HEK293 (cell line): ENCODE data around the gene SEC23B.
A peak's percentile ranks its signal among the peaks of the same experiment; 100 is the strongest.

ENCODE experiments used
- CTCF ChIA-PET: fragments of 350-600 bp; formaldehyde crosslinking; extraction: SDS; loops from one replicate; lab custom pipeline; 2021; ENCODE audit warnings: antibody characterized with exemption; lab: Yijun Ruan, JAX
- POLR2A ChIA-PET: fragments of 300-600 bp; formaldehyde crosslinking; extraction: SDS; loops from one replicate; lab custom pipeline; 2020; ENCODE audit warnings: antibody characterized with exemption, inconsistent platforms; lab: Yijun Ruan, JAX
- H3K27ac ChIP-seq: fragments of 200-500 bp; sonication (Bioruptor generic); 2 replicates; pipeline ENCODE4 v1.5.1; 2014; ENCODE audit warnings: low read depth, low read length, control low read depth, inconsistent platforms; ENCODE audit errors: extremely low read depth
- H3K36me3 ChIP-seq, 2 experiments: fragments of 200-500 bp in 1 of 2; sonication (Bioruptor generic) in 1 of 2; 1 replicate in 1 of 2; 2 replicates in 1 of 2; pipeline ENCODE4 v1.5.1; 2014 to 2017; ENCODE audit warnings: inconsistent platforms in 2 of 2, low read length in 2 of 2; ENCODE audit not compliant: control insufficient read depth in 2 of 2, insufficient read depth in 1 of 2
- H3K4me1 ChIP-seq: fragments of 200-500 bp; sonication (Bioruptor generic); 2 replicates; pipeline ENCODE4 v1.5.1; 2014; ENCODE audit warnings: mild to moderate bottlenecking, low read length, inconsistent platforms; ENCODE audit not compliant: control insufficient read depth, insufficient read depth
- H3K4me3 ChIP-seq: 2 replicates; pipeline ENCODE4 v1.5.1; 2011; ENCODE audit warnings: low read depth, mild to moderate bottlenecking, control low read depth, low read length, moderate library complexity
- H3K9me3 ChIP-seq: fragments of 200-500 bp; sonication (Bioruptor generic); 2 replicates; pipeline ENCODE4 v1.5.1; 2014; ENCODE audit warnings: low read depth, low read length, inconsistent platforms; ENCODE audit not compliant: control insufficient read depth, insufficient read depth
- MYNN ChIP-seq: fragments of 450-650 bp; formaldehyde crosslinking; IDR thresholded peaks from 2 replicates; pipeline ENCODE4 v1.5.1; 2016; ENCODE audit warnings: missing biosample characterization, missing genetic modification characterization, borderline replicate concordance
- PRDM1 ChIP-seq: fragments of 450-650 bp; formaldehyde crosslinking; IDR thresholded peaks from 2 replicates; pipeline ENCODE4; 2016; ENCODE audit warnings: missing biosample characterization, missing genetic modification characterization
- SP7 ChIP-seq: fragments of 450-650 bp; formaldehyde crosslinking; IDR thresholded peaks from 2 replicates; pipeline ENCODE4 v1.5.1; 2016; ENCODE audit warnings: missing biosample characterization, missing genetic modification characterization
- TSHZ1 ChIP-seq: fragments of 450-650 bp; formaldehyde crosslinking; IDR thresholded peaks from 2 replicates; pipeline ENCODE4 v1.5.1; 2016; ENCODE audit warnings: missing biosample characterization, missing genetic modification characterization, borderline replicate concordance
- YY2 ChIP-seq: fragments of 450-650 bp; formaldehyde crosslinking; IDR thresholded peaks from 2 replicates; pipeline ENCODE4 v1.5.1; 2016; ENCODE audit warnings: missing biosample characterization, missing genetic modification characterization
- ZBTB1 ChIP-seq: fragments of 450-650 bp; formaldehyde crosslinking; IDR thresholded peaks from 2 replicates; pipeline ENCODE4 v1.5.1; 2016; ENCODE audit warnings: missing biosample characterization, missing genetic modification characterization
- ZBTB21 ChIP-seq: fragments of 450-650 bp; formaldehyde crosslinking; IDR thresholded peaks from 2 replicates; pipeline ENCODE4 v1.5.1; 2017; ENCODE audit warnings: missing biosample characterization, missing genetic modification characterization
- ZBTB44 ChIP-seq: fragments of 450-650 bp; IDR thresholded peaks from 2 replicates; pipeline ENCODE4 v1.5.1; 2018; ENCODE audit warnings: missing biosample characterization, mild to moderate bottlenecking, missing genetic modification characterization
- ZBTB49 ChIP-seq: fragments of 450-650 bp; formaldehyde crosslinking; IDR thresholded peaks from 2 replicates; pipeline ENCODE4 v1.5.1; 2016; ENCODE audit warnings: missing biosample characterization, missing genetic modification characterization, low read depth
- ZBTB6 ChIP-seq: fragments of 450-650 bp; formaldehyde crosslinking; IDR thresholded peaks from 2 replicates; pipeline ENCODE4 v1.5.1; 2017; ENCODE audit warnings: missing biosample characterization, missing genetic modification characterization
- ZNF140 ChIP-seq: fragments of 450-650 bp; formaldehyde crosslinking; IDR thresholded peaks from 2 replicates; pipeline ENCODE4 v1.5.1; 2016; ENCODE audit warnings: missing biosample characterization, missing genetic modification characterization
- ZNF175 ChIP-seq: fragments of 450-650 bp; formaldehyde crosslinking; IDR thresholded peaks from 2 replicates; pipeline ENCODE4 v1.5.1; 2016; ENCODE audit warnings: missing biosample characterization, missing genetic modification characterization
- ZNF23 ChIP-seq: fragments of 450-650 bp; formaldehyde crosslinking; IDR thresholded peaks from 2 replicates; pipeline ENCODE4 v1.5.1; 2016; ENCODE audit warnings: missing biosample characterization, missing genetic modification characterization, borderline replicate concordance
- ZNF302 ChIP-seq: fragments of 450-650 bp; formaldehyde crosslinking; IDR thresholded peaks from 2 replicates; pipeline ENCODE4 v1.5.1; 2016; ENCODE audit warnings: missing biosample characterization, missing genetic modification characterization, low read depth
- ZNF354C ChIP-seq: fragments of 450-650 bp; formaldehyde crosslinking; IDR thresholded peaks from 2 replicates; pipeline ENCODE4 v1.5.1; 2016; ENCODE audit warnings: missing biosample characterization, missing genetic modification characterization, low read depth, borderline replicate concordance
- ZNF510 ChIP-seq: fragments of 450-650 bp; formaldehyde crosslinking; IDR thresholded peaks from 2 replicates; pipeline ENCODE4 v1.5.1; 2018; ENCODE audit warnings: mild to moderate bottlenecking, missing genetic modification characterization, missing biosample characterization; ENCODE audit not compliant: insufficient replicate concordance
- ZNF596 ChIP-seq: fragments of 450-650 bp; IDR thresholded peaks from 2 replicates; pipeline ENCODE4 v1.5.0; 2018; ENCODE audit warnings: missing biosample characterization, mild to moderate bottlenecking, missing genetic modification characterization, moderate library complexity
- ZNF639 ChIP-seq: fragments of 450-650 bp; formaldehyde crosslinking; IDR thresholded peaks from 2 replicates; pipeline ENCODE4 v1.5.1; 2016; ENCODE audit warnings: missing biosample characterization, missing genetic modification characterization
- ZNF677 ChIP-seq: fragments of 450-650 bp; IDR thresholded peaks from 2 replicates; pipeline ENCODE4 v1.5.0; 2018; ENCODE audit warnings: missing biosample characterization, mild to moderate bottlenecking, missing genetic modification characterization, moderate library complexity
- ZNF692 ChIP-seq: fragments of 450-650 bp; formaldehyde crosslinking; IDR thresholded peaks from 2 replicates; pipeline ENCODE4 v1.5.1; 2016; ENCODE audit warnings: missing biosample characterization, missing genetic modification characterization
- ZNF707 ChIP-seq: fragments of 450-650 bp; formaldehyde crosslinking; IDR thresholded peaks from 2 replicates; pipeline ENCODE4 v1.5.1; 2016; ENCODE audit warnings: missing biosample characterization, missing genetic modification characterization
- ZNF776 ChIP-seq: fragments of 450-650 bp; formaldehyde crosslinking; IDR thresholded peaks from 2 replicates; pipeline ENCODE4 v1.5.0; 2017; ENCODE audit warnings: missing biosample characterization, missing genetic modification characterization, borderline replicate concordance

Gene SEC23B

GRCh38 chr20:18504479-18505060 is 3.2 kb upstream of the SEC23B start:
- no peak overlapping the region for H3K27ac ChIP-seq
- POLR2A ChIA-PET = interaction anchor here (4.0 kb wide), 1 partner anchor 7 kb away, joined by 90 read pairs; the partner anchor contains the start of gene RBBP9
- peaks cover 1% of the 10 kb centered on the region in 2 experiments; a peak in 2 of 3 replicates for H3K36me3 ChIP-seq
- TF ChIP-seq ZNF140 (no peak), ZNF596 (tag by site-specific recombination) (no peak), ZNF354C (tag by site-specific recombination) (no peak), ZNF692 (tag by site-specific recombination) (no peak), ZNF639 (tag by site-specific recombination) (no peak), ZBTB44 (tag by site-specific recombination) (no peak), ZNF23 (no peak), ZNF175 (no peak), ZBTB6 (tag by site-specific recombination) (no peak), ZBTB49 (tag by site-specific recombination) (no peak)
- no peaks in the 10 kb centered on the region for H3K9me3 ChIP-seq
- H3K4me1 ChIP-seq = 0 out of 2 replicates have a peak, but pooled peaks cover 2% of the 10 kb centered on the region
- CTCF ChIA-PET = interaction anchor here (0.6 kb wide), 1 partner anchor 17 kb away, joined by 5 read pairs; no protein-coding TSS in a partner anchor
- H3K4me3 ChIP-seq = no peak overlapping the region

- Histone ChIP-seq H3K4me1 (0 out of 2 replicates have a peak, but pooled peaks cover 2% of the 10 kb centered on the region), H3K4me3 (peak overlapping the region; percentile 92), H3K36me3 (peaks cover 21 to 23% of the 10 kb centered on the region in 2 experiments), H3K27ac (peak overlapping the region; percentile 72; the same call in 1 of the 2 replicates), H3K9me3 (no peaks in the 10 kb centered on the region)
- CTCF ChIA-PET = interaction anchor here (0.6 to 0.7 kb wide), 2 partner anchors 41 to 1179 kb away, joined by 3 read pairs; no protein-coding TSS in a partner anchor
- POLR2A ChIA-PET = interaction anchor here (0.8 to 4.0 kb wide), 12 partner anchors 9 to 367 kb away, joined by 3 to 90 read pairs (median 4); partner anchors contain the start of genes DZANK1, POLR3F, RBBP9 and SMIM26
- TF ChIP-seq TSHZ1 (tag by site-specific recombination) (no peak), ZNF510 (tag by site-specific recombination) (no peak), ZNF23 (no peak), SP7 (tag by site-specific recombination) (no peak), MYNN (no peak), ZNF776 (no peak), ZNF707 (no peak), ZNF302 (no peak), ZBTB1 (tag by site-specific recombination) (no peak), ZBTB21 (no peak), PRDM1 (tag by site-specific recombination) (no peak), YY2 (tag by site-specific recombination) (no peak), ZNF677 (no peak)
These were observed 996 bp upstream of the SEC23B start for GRCh38 chr20:18506744-18507143.
